Neural cell (in vitro differentiated cells): Measurements from ENCODE around the gene CCDC7. TPM values are rescaled to one million over a fixed set of nuclear protein-coding genes. Genes with fewer than 3 reads are reported as not detected.

Experiments used
- H2AFZ ChIP-seq: fragments of 200-600, 300-800 bp; sonication (generic), shearing (Covaris generic); 2 replicates; pipeline ENCODE4 v1.6.0; 2014; ENCODE audit warnings: low read depth, mild to moderate bottlenecking, antibody characterized with exemption, low read length, moderate library complexity
- H3F3A ChIP-seq: fragments of 200-600 bp; shearing (Covaris generic); 2 replicates; pipeline ENCODE4 v1.6.1; 2016; ENCODE audit warnings: mild to moderate bottlenecking, moderate library complexity, mixed read lengths, antibody characterized with exemption, low read length; ENCODE audit not compliant: insufficient read depth, poor library complexity, severe bottlenecking
- H3K27ac ChIP-seq: fragments of 200-600, 300-800 bp; sonication (generic), shearing (Covaris generic); 2 replicates; pipeline ENCODE4 v1.5.1; 2014; ENCODE audit warnings: mild to moderate bottlenecking, low read length, moderate library complexity
- H3K27me3 ChIP-seq: fragments of 300-800, 200-600 bp; sonication (generic), shearing (Covaris generic); 2 replicates; pipeline ENCODE4 v1.6.0; 2014; ENCODE audit warnings: mild to moderate bottlenecking, low read depth, low read length, moderate library complexity; ENCODE audit not compliant: insufficient read depth
- H3K36me3 ChIP-seq: fragments of 300-800, 200-600 bp; sonication (generic), shearing (Covaris generic); 2 replicates; pipeline ENCODE4 v1.5.1; 2014; ENCODE audit warnings: mild to moderate bottlenecking, antibody characterized with exemption, low read length, moderate library complexity; ENCODE audit not compliant: insufficient read depth
- H3K4me2 ChIP-seq: fragments of 300-800, 200-600 bp; sonication (generic), shearing (Covaris generic); 2 replicates; pipeline ENCODE4 v1.6.0; 2014; ENCODE audit warnings: mild to moderate bottlenecking, low read length
- H3K4me3 ChIP-seq: fragments of 300-800, 200-600 bp; sonication (generic), shearing (Covaris generic); 2 replicates; pipeline ENCODE4 v1.5.1; 2014; ENCODE audit warnings: mild to moderate bottlenecking, low read length, moderate library complexity
- H3K79me2 ChIP-seq: fragments of 200-600 bp; shearing (Covaris generic); replicated peaks from 2 replicates; pipeline ENCODE4 v1.6.0; 2014; ENCODE audit warnings: mild to moderate bottlenecking, low read length, moderate library complexity; ENCODE audit not compliant: insufficient read depth
- H3K9ac ChIP-seq: fragments of 300-800, 200-600 bp; sonication (generic), shearing (Covaris generic); 2 replicates; pipeline ENCODE4 v1.6.1; 2016; ENCODE audit warnings: mild to moderate bottlenecking, low read length, mixed read lengths
- H3K9me2 ChIP-seq: fragments of 200-600 bp; shearing (Covaris generic); 2 replicates; pipeline ENCODE4 v1.6.1; 2016; ENCODE audit warnings: mild to moderate bottlenecking, low read length, mixed read lengths; ENCODE audit not compliant: insufficient read depth
- H3K9me3 ChIP-seq: fragments of 200-600, 300-800 bp; sonication (generic), shearing (Covaris generic); 2 replicates; pipeline ENCODE4 v1.6.1; 2016; ENCODE audit warnings: mild to moderate bottlenecking, mixed run types, low read length, moderate library complexity, mixed read lengths
- H4K20me1 ChIP-seq: fragments of 200-600 bp; shearing (Covaris generic); 2 replicates; pipeline ENCODE4 v1.6.1; 2016; ENCODE audit warnings: mild to moderate bottlenecking, mixed run types; ENCODE audit not compliant: insufficient read depth
- EP300 ChIP-seq: fragments of 450-650 bp; conservative IDR thresholded peaks from 2 replicates; pipeline ENCODE4 v1.6.1; 2014; ENCODE audit warnings: antibody characterized with exemption, mild to moderate bottlenecking, moderate library complexity; ENCODE audit not compliant: poor library complexity, severe bottlenecking
- EZH2 ChIP-seq: fragments of 200-600, 300-800 bp; shearing (Covaris generic), sonication (generic); IDR thresholded peaks from 2 replicates; pipeline ENCODE4 v1.6.1; 2014; ENCODE audit warnings: antibody characterized with exemption, low read length, borderline replicate concordance, mild to moderate bottlenecking; ENCODE audit not compliant: insufficient read depth, poor library complexity, severe bottlenecking
- MXI1 ChIP-seq: fragments of 450-650 bp; conservative IDR thresholded peaks from 2 replicates; pipeline ENCODE4 v1.6.1; 2014; ENCODE audit warnings: antibody characterized with exemption, mild to moderate bottlenecking; ENCODE audit not compliant: poor library complexity, severe bottlenecking
- POLR2AphosphoS5 ChIP-seq: IDR thresholded peaks from 2 replicates; pipeline ENCODE4 v1.6.1; 2012
- RAD21 ChIP-seq: fragments of 450-650 bp; conservative IDR thresholded peaks from 2 replicates; pipeline ENCODE4 v1.6.1; 2014; ENCODE audit warnings: antibody characterized with exemption, mild to moderate bottlenecking, moderate library complexity
- REST ChIP-seq: IDR thresholded peaks from 2 replicates; pipeline ENCODE4 v1.6.1; 2012; ENCODE audit warnings: borderline replicate concordance
- SMC3 ChIP-seq: fragments of 450-650 bp; conservative IDR thresholded peaks from 2 replicates; pipeline ENCODE4 v1.6.1; 2014; ENCODE audit warnings: antibody characterized with exemption, mild to moderate bottlenecking, moderate library complexity; ENCODE audit not compliant: poor library complexity
- TAF1 ChIP-seq: IDR thresholded peaks from 2 replicates; pipeline ENCODE4 v1.6.1; 2012; ENCODE audit warnings: low read depth
- polyA plus RNA-seq: library from polyadenylated mRNA; depleted of rRNA; stranded (reverse); fragments of >200 nt; gene quantifications from 2 replicates; pipeline ENCODE4 v1.2.3, GENCODE V29; 2014
- TF ChIP-seq, protein P1 (sequence below): fragments of 450-650 bp; IDR thresholded peaks from 2 replicates; pipeline ENCODE4 v1.5.1; 2014; ENCODE audit warnings: antibody characterized with exemption, mild to moderate bottlenecking, moderate library complexity; ENCODE audit not compliant: poor library complexity, severe bottlenecking

Gene CCDC7
- polyA plus RNA-seq, 1 donor from 2014 or later = 5.1 TPM

GRCh38 chr10:32771217-32771616, 325.3 kb downstream of the CCDC7 start:
- Histone ChIP-seq H3K27me3 (no peaks in the 10 kb centered on the region), H3K4me3 (no peak overlapping the region)

DNA sequence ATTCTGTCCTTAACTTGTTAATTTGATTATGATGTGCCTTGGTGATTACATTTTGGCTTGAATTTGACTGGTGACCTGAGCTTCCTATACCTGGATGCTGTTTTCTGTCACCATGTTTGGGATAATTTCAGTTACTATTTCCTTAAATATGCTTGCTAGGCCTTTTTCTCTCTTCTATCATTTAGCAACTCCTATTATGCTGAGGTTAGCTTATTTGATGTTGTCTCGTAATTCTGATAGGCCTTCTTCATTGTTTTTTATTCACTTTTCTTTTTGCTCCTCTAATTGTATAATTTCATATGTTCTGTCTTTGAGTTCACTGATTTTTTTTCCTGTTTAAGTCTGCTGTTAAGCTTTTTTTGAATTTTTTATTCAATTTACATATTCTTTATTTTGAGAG, 327.2 kb downstream of the CCDC7 start:
- Histone ChIP-seq H4K20me1 (no peaks in the 10 kb centered on the region), H3K4me3 (no peak overlapping the region), H3K27me3 (no peaks in the 10 kb centered on the region), H3F3A (no peaks in the 10 kb centered on the region), H3K9me3 (no peaks in the 10 kb centered on the region), H3K9ac (no peak overlapping the region), H3K27ac (no peak overlapping the region), H3K79me2 (no peaks in the 10 kb centered on the region), H3K9me2 (no peaks in the 10 kb centered on the region), H2AFZ (no peak overlapping the region), H3K36me3 (no peaks in the 10 kb centered on the region), H3K4me2 (no peak overlapping the region)
- TF ChIP-seq RAD21 = no peak
- no peak for TF ChIP-seq TAF1
- no peak for TF ChIP-seq EP300
- TF ChIP-seq REST = no peak
- TF ChIP-seq MXI1 = no peak
- TF ChIP-seq, protein P1, sequence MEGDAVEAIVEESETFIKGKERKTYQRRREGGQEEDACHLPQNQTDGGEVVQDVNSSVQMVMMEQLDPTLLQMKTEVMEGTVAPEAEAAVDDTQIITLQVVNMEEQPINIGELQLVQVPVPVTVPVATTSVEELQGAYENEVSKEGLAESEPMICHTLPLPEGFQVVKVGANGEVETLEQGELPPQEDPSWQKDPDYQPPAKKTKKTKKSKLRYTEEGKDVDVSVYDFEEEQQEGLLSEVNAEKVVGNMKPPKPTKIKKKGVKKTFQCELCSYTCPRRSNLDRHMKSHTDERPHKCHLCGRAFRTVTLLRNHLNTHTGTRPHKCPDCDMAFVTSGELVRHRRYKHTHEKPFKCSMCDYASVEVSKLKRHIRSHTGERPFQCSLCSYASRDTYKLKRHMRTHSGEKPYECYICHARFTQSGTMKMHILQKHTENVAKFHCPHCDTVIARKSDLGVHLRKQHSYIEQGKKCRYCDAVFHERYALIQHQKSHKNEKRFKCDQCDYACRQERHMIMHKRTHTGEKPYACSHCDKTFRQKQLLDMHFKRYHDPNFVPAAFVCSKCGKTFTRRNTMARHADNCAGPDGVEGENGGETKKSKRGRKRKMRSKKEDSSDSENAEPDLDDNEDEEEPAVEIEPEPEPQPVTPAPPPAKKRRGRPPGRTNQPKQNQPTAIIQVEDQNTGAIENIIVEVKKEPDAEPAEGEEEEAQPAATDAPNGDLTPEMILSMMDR = no peak
- no peak for TF ChIP-seq POLR2AphosphoS5
- no peak for TF ChIP-seq SMC3

More at GRCh38 chr10:32771217-32771616, 325.3 kb downstream of the CCDC7 start:
- Histone ChIP-seq H4K20me1 (no peaks in the 10 kb centered on the region), H3K36me3 (no peaks in the 10 kb centered on the region), H3K9me3 (no peaks in the 10 kb centered on the region), H3K27ac (no peak overlapping the region), H2AFZ (no peak overlapping the region), H3K9ac (no peak overlapping the region), H3K4me2 (no peak overlapping the region), H3K79me2 (no peaks in the 10 kb centered on the region), H3K9me2 (no peaks in the 10 kb centered on the region), H3F3A (no peaks in the 10 kb centered on the region)
- TF ChIP-seq REST = no peak
- no peak for TF ChIP-seq POLR2AphosphoS5
- TF ChIP-seq, protein P1 = no peak
- TF ChIP-seq SMC3 = no peak
- TF ChIP-seq RAD21 = no peak
- TF ChIP-seq EP300 = no peak
- no peak for TF ChIP-seq TAF1
- TF ChIP-seq MXI1 = no peak
- no peak for TF ChIP-seq EZH2
